Stimulated activated effector memory CD8-positive, alpha-beta T cell treated with anti-CD3 and anti-CD28 coated beads, Interleukin-12 subunit alpha, Interleukin-12 subunit beta, amount 100 ng/mL, for 72 hours (primary cell): ENCODE results near the gene HEATR1.
A peak's percentile ranks its signal among the peaks of the same experiment; 100 is the strongest.
"Not testable (repeated sequence)": the region's sequence is repeated elsewhere in the genome, so short reads cannot be mapped to it uniquely, and the experiment has no call there.

Experiments used
- ATAC-seq: fragments of 150-1000 bp; cut with Tn5 transposase; 2 replicates; pipeline ENCODE4 v1.10.0; 2021
- DNase-seq, 2 donors: peaks; one replicate each; pipeline ENCODE4 v3.0.0; 2021 to 2022; ENCODE audit warnings: low spot score in 2 of 2
- H3K27ac Mint-ChIP-seq: one replicate; pipeline ENCODE4 v1.8.0; 2022; ENCODE audit warnings: mild to moderate bottlenecking, mixed read lengths
- H3K36me3 Mint-ChIP-seq: one replicate; pipeline ENCODE4 v1.8.0; 2022; ENCODE audit warnings: mild to moderate bottlenecking, mixed read lengths
- H3K4me1 Mint-ChIP-seq: one replicate; pipeline ENCODE4 v1.8.0; 2022; ENCODE audit warnings: mixed read lengths
- H3K4me3 Mint-ChIP-seq: one replicate; pipeline ENCODE4 v1.8.0; 2022; ENCODE audit warnings: mild to moderate bottlenecking, mixed read lengths
- H3K9me3 Mint-ChIP-seq: one replicate; pipeline ENCODE4 v1.8.0; 2022; ENCODE audit warnings: mixed read lengths

The HEATR1 gene

GRCh38 chr1:236607597-236607996 is 3.3 kb upstream of the HEATR1 start:
- not testable (repeated sequence) for H3K27ac Mint-ChIP-seq, ATAC-seq, H3K4me3 Mint-ChIP-seq, DNase-seq, H3K4me1 Mint-ChIP-seq, H3K9me3 Mint-ChIP-seq
- peaks cover 17% of the 10 kb centered on the region for H3K36me3 Mint-ChIP-seq

- peaks cover 14% of the 10 kb centered on the region for H3K4me1 Mint-ChIP-seq
- DNase-seq (no peak), ATAC-seq (no peak)
Observed at GRCh38 chr1:236604905-236605806, 840 bp upstream of the HEATR1 start.

GRCh38 chr1:236602171-236602570 is 2.1 kb downstream of the HEATR1 start:
- Mint-ChIP-seq H3K27ac (no peak overlapping the region), H3K4me1 (peaks cover 14% of the 10 kb centered on the region), H3K36me3 (peaks cover 71% of the 10 kb centered on the region), H3K9me3 (no peaks in the 10 kb centered on the region), H3K4me3 (peak overlapping the region; percentile 80)
- no peak for DNase-seq
- no peak for ATAC-seq

More at GRCh38 chr1:236604905-236605806, 840 bp upstream of the HEATR1 start:
- Mint-ChIP-seq H3K36me3 (peaks cover 42% of the 10 kb centered on the region), H3K4me3 (peak overlapping the region; percentile 80), H3K9me3 (no peaks in the 10 kb centered on the region), H3K27ac (peak overlapping the region; percentile 71)

GRCh38 chr1:236590553-236591150 is 13.7 kb downstream of the HEATR1 start:
- H3K4me1 Mint-ChIP-seq = no peaks in the 10 kb centered on the region
- ATAC-seq = no peak

GRCh38 chr1:236589531-236589930 is 14.8 kb downstream of the HEATR1 start:
- DNase-seq (no peak), ATAC-seq (no peak)
- Mint-ChIP-seq H3K4me3 (no peak overlapping the region), H3K27ac (no peak overlapping the region), H3K36me3 (peaks cover 100% of the 10 kb centered on the region), H3K9me3 (no peaks in the 10 kb centered on the region), H3K4me1 (no peaks in the 10 kb centered on the region)

More at GRCh38 chr1:236590553-236591150, 13.7 kb downstream of the HEATR1 start:
- DNase-seq = no peak
- no peak overlapping the region for H3K4me3 Mint-ChIP-seq
- H3K36me3 Mint-ChIP-seq = peaks cover 100% of the 10 kb centered on the region
- no peak overlapping the region for H3K27ac Mint-ChIP-seq
- no peaks in the 10 kb centered on the region for H3K9me3 Mint-ChIP-seq

GRCh38 chr1:236581528-236581927 is 22.8 kb downstream of the HEATR1 start:
- H3K27ac Mint-ChIP-seq = no peak overlapping the region
- peaks cover 100% of the 10 kb centered on the region for H3K36me3 Mint-ChIP-seq
- ATAC-seq = no peak

GRCh38 chr1:236580404-236580803 is 23.9 kb downstream of the HEATR1 start:
- H3K36me3 Mint-ChIP-seq = peaks cover 100% of the 10 kb centered on the region
- H3K27ac Mint-ChIP-seq, DNase-seq, H3K4me1 Mint-ChIP-seq, ATAC-seq, H3K4me3 Mint-ChIP-seq, H3K9me3 Mint-ChIP-seq: not testable (repeated sequence)

More at GRCh38 chr1:236581528-236581927, 22.8 kb downstream of the HEATR1 start:
- H3K9me3 Mint-ChIP-seq = no peaks in the 10 kb centered on the region
- no peaks in the 10 kb centered on the region for H3K4me1 Mint-ChIP-seq
- no peak overlapping the region for H3K4me3 Mint-ChIP-seq
- DNase-seq = no peak

GRCh38 chr1:236578661-236579060 is 25.7 kb downstream of the HEATR1 start:
- H3K4me3 Mint-ChIP-seq = no peak overlapping the region
- peaks cover 100% of the 10 kb centered on the region for H3K36me3 Mint-ChIP-seq
- ATAC-seq = no peak
- no peak for DNase-seq
- H3K27ac Mint-ChIP-seq = no peak overlapping the region
- H3K4me1 Mint-ChIP-seq = no peaks in the 10 kb centered on the region
- H3K9me3 Mint-ChIP-seq = no peaks in the 10 kb centered on the region

GRCh38 chr1:236577041-236577440 is 27.3 kb downstream of the HEATR1 start:
- not testable (repeated sequence) for H3K9me3 Mint-ChIP-seq, DNase-seq, H3K4me3 Mint-ChIP-seq, H3K4me1 Mint-ChIP-seq, H3K27ac Mint-ChIP-seq, ATAC-seq
- H3K36me3 Mint-ChIP-seq = peaks cover 100% of the 10 kb centered on the region

- ATAC-seq = no peak
- peaks cover 100% of the 10 kb centered on the region for H3K36me3 Mint-ChIP-seq
- no peaks in the 10 kb centered on the region for H3K9me3 Mint-ChIP-seq
- no peak overlapping the region for H3K27ac Mint-ChIP-seq
- no peak overlapping the region for H3K4me3 Mint-ChIP-seq
- H3K4me1 Mint-ChIP-seq = no peaks in the 10 kb centered on the region
- DNase-seq = no peak
Observed at GRCh38 chr1:236576004-236576403, 28.3 kb downstream of the HEATR1 start.

GRCh38 chr1:236575523-236575922 is 28.8 kb downstream of the HEATR1 start:
- H3K4me1 Mint-ChIP-seq = no peaks in the 10 kb centered on the region
- peaks cover 100% of the 10 kb centered on the region for H3K36me3 Mint-ChIP-seq
- H3K4me3 Mint-ChIP-seq = no peak overlapping the region
- H3K27ac Mint-ChIP-seq = no peak overlapping the region
- DNase-seq = no peak
- ATAC-seq = no peak
- H3K9me3 Mint-ChIP-seq = no peaks in the 10 kb centered on the region

GRCh38 chr1:236568285-236568894 is 35.9 kb downstream of the HEATR1 start:
- Mint-ChIP-seq H3K27ac (no peak overlapping the region), H3K9me3 (no peaks in the 10 kb centered on the region), H3K4me3 (no peak overlapping the region), H3K36me3 (peaks cover 100% of the 10 kb centered on the region), H3K4me1 (no peaks in the 10 kb centered on the region)
- ATAC-seq (no peak), DNase-seq (no peak)

GRCh38 chr1:236565530-236565929 is 38.8 kb downstream of the HEATR1 start:
- H3K4me1 Mint-ChIP-seq = no peaks in the 10 kb centered on the region
- no peaks in the 10 kb centered on the region for H3K9me3 Mint-ChIP-seq
- H3K4me3 Mint-ChIP-seq = no peak overlapping the region
- peaks cover 99% of the 10 kb centered on the region for H3K36me3 Mint-ChIP-seq
- DNase-seq (no peak), ATAC-seq (no peak)
- H3K27ac Mint-ChIP-seq = no peak overlapping the region

- no peak for DNase-seq
- ATAC-seq = no peak
- H3K27ac Mint-ChIP-seq = peak overlapping the region; percentile 2
- no peak overlapping the region for H3K4me3 Mint-ChIP-seq
- H3K36me3 Mint-ChIP-seq = peaks cover 99% of the 10 kb centered on the region
- no peaks in the 10 kb centered on the region for H3K9me3 Mint-ChIP-seq
- H3K4me1 Mint-ChIP-seq = no peaks in the 10 kb centered on the region
Observed at GRCh38 chr1:236561976-236562375, 42.3 kb downstream of the HEATR1 start.

- no peak for DNase-seq
- peak overlapping the region; percentile 30 for H3K27ac Mint-ChIP-seq
- no peaks in the 10 kb centered on the region for H3K9me3 Mint-ChIP-seq
- ATAC-seq = no peak
- H3K4me1 Mint-ChIP-seq = no peaks in the 10 kb centered on the region
- peaks cover 99% of the 10 kb centered on the region for H3K36me3 Mint-ChIP-seq
- no peak overlapping the region for H3K4me3 Mint-ChIP-seq
Observed at GRCh38 chr1:236560213-236560771, 44.0 kb downstream of the HEATR1 start.
